Calu3 (cell line): ENCODE results near the gene SPPL2C. TPM values are rescaled to one million over a fixed set of nuclear protein-coding genes. Genes with fewer than 3 reads are reported as not detected.

ENCODE experiments used
- BruUV-seq: library from RNA; stranded (reverse); fragments of 400-500 nt; replicated peaks from 2 replicates; lab custom pipeline; 2021; lab: Mats Ljungman, UMichigan
- CTCF ChIA-PET: fragments of 300-600 bp; sonication (Branson Sonifier 250); formaldehyde crosslinking; loops from one replicate; lab custom pipeline; 2022; ENCODE audit warnings: antibody characterized with exemption; lab: Charles Lee
- DNase-seq: peaks from one replicate; pipeline ENCODE4 v3.0.0; 2022
- H3K27ac Mint-ChIP-seq: one replicate; pipeline ENCODE4 v1.8.0; 2022; ENCODE audit warnings: mixed read lengths; ENCODE audit not compliant: unreplicated experiment
- H3K27me3 Mint-ChIP-seq: one replicate; pipeline ENCODE4 v1.8.0; 2022; ENCODE audit warnings: mixed read lengths; ENCODE audit not compliant: unreplicated experiment
- H3K36me3 Mint-ChIP-seq: one replicate; pipeline ENCODE4 v1.8.0; 2022; ENCODE audit warnings: mild to moderate bottlenecking, moderate library complexity, mixed read lengths; ENCODE audit not compliant: insufficient read depth, unreplicated experiment
- H3K4me1 Mint-ChIP-seq: one replicate; pipeline ENCODE4 v1.8.0; 2022; ENCODE audit warnings: mild to moderate bottlenecking, low read depth, mixed read lengths; ENCODE audit not compliant: unreplicated experiment
- H3K4me3 Mint-ChIP-seq: one replicate; pipeline ENCODE4 v1.8.0; 2022; ENCODE audit warnings: mild to moderate bottlenecking, low read depth, moderate library complexity, mixed read lengths; ENCODE audit not compliant: unreplicated experiment
- H3K9me3 Mint-ChIP-seq: one replicate; pipeline ENCODE4 v1.8.0; 2022; ENCODE audit warnings: low read depth, mixed read lengths; ENCODE audit not compliant: unreplicated experiment
- intact Hi-C: fragments of 100-400 bp; cut with micrococcal nuclease; formaldehyde crosslinking; loops from one replicate; pipeline ENCODE4 v1.10.0; 2022; ENCODE audit not compliant: unreplicated experiment
- total RNA-seq: library from RNA; stranded (reverse); gene quantifications from 2 replicates; pipeline ENCODE4 v1.2.3, GENCODE V29; 2022
- TF ChIP-seq, protein P1 (sequence below): fragments of 200-600 bp; IDR thresholded peaks from one replicate; pipeline ENCODE4 v1.8.0; 2022; ENCODE audit warnings: antibody characterized with exemption; ENCODE audit not compliant: unreplicated experiment

SPPL2C gene
- total RNA-seq, 1 experiment from 2014 or later, result not detected

DNA sequence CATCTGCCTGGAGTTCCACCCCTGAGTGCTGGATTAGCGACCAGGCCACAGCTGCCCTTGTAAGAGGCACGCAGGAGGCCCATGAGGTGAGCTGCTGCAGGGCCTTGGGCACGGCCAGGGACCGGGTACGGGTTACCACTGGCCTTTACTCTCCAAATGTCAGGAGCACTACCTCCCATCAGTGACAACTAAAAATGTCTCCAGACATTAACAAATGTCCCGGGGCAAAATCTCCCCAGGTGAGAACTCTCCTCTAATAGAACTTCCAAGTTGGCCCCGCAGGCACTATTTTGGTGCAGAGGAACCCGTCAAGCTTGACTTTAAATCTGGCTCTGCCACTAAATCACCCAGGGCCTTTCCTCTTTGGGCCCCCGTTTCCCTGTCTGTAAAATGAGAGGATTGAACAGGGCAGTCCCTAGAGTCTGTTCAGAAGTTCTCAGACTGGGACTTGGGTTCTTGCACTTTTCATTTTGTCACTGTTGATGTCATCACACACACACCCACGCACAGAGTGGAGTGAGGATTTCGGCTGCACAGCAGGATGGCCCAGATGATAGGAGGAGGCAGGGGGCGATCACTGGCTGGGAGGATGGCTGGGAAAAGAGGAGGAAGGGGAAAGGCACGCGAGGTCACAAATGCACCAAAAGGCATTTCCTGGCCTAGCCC lies 25.1 kb downstream of the SPPL2C start:
- Mint-ChIP-seq H3K27me3 (peaks cover 90% of the 10 kb centered on the region), H3K27ac (no peak overlapping the region), H3K9me3 (no peaks in the 10 kb centered on the region), H3K4me3 (no peak overlapping the region), H3K4me1 (no peaks in the 10 kb centered on the region), H3K36me3 (no peaks in the 10 kb centered on the region)
- no TSS peak for BruUV-seq
- no peak for DNase-seq
- intact Hi-C loops, result no loop called here
- TF ChIP-seq, protein P1, sequence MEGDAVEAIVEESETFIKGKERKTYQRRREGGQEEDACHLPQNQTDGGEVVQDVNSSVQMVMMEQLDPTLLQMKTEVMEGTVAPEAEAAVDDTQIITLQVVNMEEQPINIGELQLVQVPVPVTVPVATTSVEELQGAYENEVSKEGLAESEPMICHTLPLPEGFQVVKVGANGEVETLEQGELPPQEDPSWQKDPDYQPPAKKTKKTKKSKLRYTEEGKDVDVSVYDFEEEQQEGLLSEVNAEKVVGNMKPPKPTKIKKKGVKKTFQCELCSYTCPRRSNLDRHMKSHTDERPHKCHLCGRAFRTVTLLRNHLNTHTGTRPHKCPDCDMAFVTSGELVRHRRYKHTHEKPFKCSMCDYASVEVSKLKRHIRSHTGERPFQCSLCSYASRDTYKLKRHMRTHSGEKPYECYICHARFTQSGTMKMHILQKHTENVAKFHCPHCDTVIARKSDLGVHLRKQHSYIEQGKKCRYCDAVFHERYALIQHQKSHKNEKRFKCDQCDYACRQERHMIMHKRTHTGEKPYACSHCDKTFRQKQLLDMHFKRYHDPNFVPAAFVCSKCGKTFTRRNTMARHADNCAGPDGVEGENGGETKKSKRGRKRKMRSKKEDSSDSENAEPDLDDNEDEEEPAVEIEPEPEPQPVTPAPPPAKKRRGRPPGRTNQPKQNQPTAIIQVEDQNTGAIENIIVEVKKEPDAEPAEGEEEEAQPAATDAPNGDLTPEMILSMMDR, result no peak
- CTCF ChIA-PET, result no interaction called here

DNA sequence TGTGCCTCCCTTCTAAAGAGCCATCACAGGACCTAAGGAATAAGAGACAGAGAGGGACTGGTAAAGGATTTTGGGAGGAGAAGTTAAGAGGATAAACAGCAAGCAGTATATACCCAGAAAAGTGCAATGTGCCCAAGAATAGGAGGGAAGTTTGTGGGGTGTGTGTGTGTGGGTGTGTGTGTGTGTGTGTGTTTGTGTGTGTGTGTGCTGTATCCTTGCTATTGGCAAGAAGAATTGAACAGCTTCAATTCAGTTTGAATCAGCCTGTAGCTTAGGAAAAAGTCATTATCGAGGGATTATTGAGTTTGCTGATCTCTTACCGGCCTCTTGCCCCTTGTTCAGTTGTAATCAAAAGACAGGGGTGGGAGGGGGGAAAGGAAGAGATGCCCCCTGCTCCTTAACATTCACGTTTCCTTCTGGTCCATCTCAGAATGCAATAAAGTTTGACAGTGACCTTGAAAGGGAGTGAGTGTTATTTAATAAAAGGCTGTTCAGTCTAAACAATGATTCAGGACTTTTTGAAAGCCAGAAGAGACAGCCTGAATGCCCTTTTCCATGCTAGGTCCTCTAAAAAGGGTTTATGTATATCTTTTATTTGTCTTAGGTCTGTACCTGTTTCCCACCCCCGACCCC lies 25.8 kb downstream of the SPPL2C start:
- no peaks in the 10 kb centered on the region for H3K4me1 Mint-ChIP-seq
- H3K27ac Mint-ChIP-seq, result no peak overlapping the region
- H3K36me3 Mint-ChIP-seq, result no peaks in the 10 kb centered on the region
- no peak overlapping the region for H3K4me3 Mint-ChIP-seq
- intact Hi-C loops, result no loop called here
- H3K9me3 Mint-ChIP-seq, result no peaks in the 10 kb centered on the region
- TF ChIP-seq, protein P1, result no peak
- peaks cover 90% of the 10 kb centered on the region for H3K27me3 Mint-ChIP-seq
- no peak for DNase-seq
- CTCF ChIA-PET, result interaction anchor here (0.6 to 0.9 kb wide), 3 partner anchors 10 to 409 kb away, joined by 3 to 4 read pairs (median 3); no protein-coding TSS in a partner anchor
- no TSS peak for BruUV-seq

DNA sequence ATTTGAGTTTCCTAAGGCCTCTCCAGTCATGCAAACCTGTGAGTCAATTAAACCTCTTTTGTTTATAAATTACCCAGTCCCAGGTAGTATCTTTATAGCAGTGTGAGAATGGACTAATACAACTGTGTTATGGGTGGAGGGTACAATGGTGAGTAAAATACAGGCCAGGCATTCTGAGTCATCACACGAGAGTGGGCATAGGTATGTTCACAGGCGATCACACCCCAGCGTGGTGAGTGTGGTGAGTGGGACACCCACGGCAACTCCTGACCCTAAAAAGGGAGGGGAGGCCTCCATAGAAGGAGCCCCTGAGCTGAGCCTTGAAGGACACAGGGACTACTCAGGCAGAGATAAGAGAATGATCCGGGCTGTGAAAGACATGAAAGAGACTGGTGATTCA lies 27.0 kb downstream of the SPPL2C start:
- DNase-seq, result no peak
- Mint-ChIP-seq H3K27me3 (peaks cover 90% of the 10 kb centered on the region), H3K4me1 (no peaks in the 10 kb centered on the region), H3K27ac (no peak overlapping the region), H3K36me3 (no peaks in the 10 kb centered on the region), H3K4me3 (no peak overlapping the region), H3K9me3 (no peaks in the 10 kb centered on the region)
- CTCF ChIA-PET, result interaction anchor here (0.9 kb wide), 1 partner anchor 410 kb away, joined by 4 read pairs; no protein-coding TSS in a partner anchor
- intact Hi-C loops, result no loop called here
- BruUV-seq, result no TSS peak
- TF ChIP-seq, protein P1, result no peak

GRCh38 chr17:45873728-45874127 lies 29.0 kb downstream of the SPPL2C start:
- no peak overlapping the region for H3K27ac Mint-ChIP-seq
- BruUV-seq, result no TSS peak
- H3K4me3 Mint-ChIP-seq, result no peak overlapping the region
- CTCF ChIA-PET, result interaction anchor here (1.0 kb wide), 1 partner anchor 10 kb away, joined by 3 read pairs; no protein-coding TSS in a partner anchor
- intact Hi-C loops, result no loop called here
- peaks cover 89% of the 10 kb centered on the region for H3K27me3 Mint-ChIP-seq
- H3K4me1 Mint-ChIP-seq, result no peaks in the 10 kb centered on the region
- no peaks in the 10 kb centered on the region for H3K36me3 Mint-ChIP-seq
- no peak for DNase-seq
- H3K9me3 Mint-ChIP-seq, result no peaks in the 10 kb centered on the region
- TF ChIP-seq, protein P1, result no peak
